IPS DF 6.9 (cell line): Measurements from ENCODE around the gene CD4.

Source experiments
- DNase-seq: peaks from one replicate; pipeline ENCODE4 v3.0.0-alpha.2; 2013; ENCODE audit warnings: low read depth, low spot score
- H3K27ac ChIP-seq: one replicate; pipeline ENCODE4 v1.5.1; 2013; ENCODE audit warnings: low read length, control low read depth
- H3K27me3 ChIP-seq: 2 replicates; pipeline ENCODE4 v1.6.1; 2013; ENCODE audit warnings: mild to moderate bottlenecking, low read length; ENCODE audit not compliant: control insufficient read depth, insufficient read depth
- H3K36me3 ChIP-seq: 2 replicates; pipeline ENCODE4 v1.6.1; 2013; ENCODE audit warnings: low read length; ENCODE audit not compliant: control insufficient read depth, insufficient read depth
- H3K4me1 ChIP-seq: 2 replicates; pipeline ENCODE4 v1.6.1; 2013; ENCODE audit warnings: low read length; ENCODE audit not compliant: control insufficient read depth, insufficient read depth
- H3K4me3 ChIP-seq: 2 replicates; pipeline ENCODE4 v1.5.1; 2013; ENCODE audit warnings: mild to moderate bottlenecking, low read length
- H3K9me3 ChIP-seq: 2 replicates; pipeline ENCODE4 v1.6.1; 2013; ENCODE audit warnings: low read length, inconsistent platforms; ENCODE audit not compliant: control insufficient read depth, insufficient read depth
- WGBS: extraction: QIAGEN DNeasy Blood & Tissue Kit; methylation state at CpG from one replicate; pipeline ENCODE4 v1.1.7; 2013; ENCODE audit warnings: mixed read lengths, missing lambda C conversion rate; ENCODE audit not compliant: insufficient read length, insufficient coverage; 5-methylcytosine and 5-hydroxymethylcytosine counted together

Gene CD4

GRCh38 chr12:6813363-6813762 is 24.0 kb downstream of the CD4 start:
- Histone ChIP-seq H3K4me3 (no peak overlapping the region), H3K4me1 (peaks cover 5% of the 10 kb centered on the region), H3K27ac (no peak overlapping the region), H3K36me3 (no peaks in the 10 kb centered on the region), H3K9me3 (no peaks in the 10 kb centered on the region), H3K27me3 (no peaks in the 10 kb centered on the region)
- no peak for DNase-seq
- WGBS = no CpG with 5 or more reads among the region's 4 CpGs

GRCh38 chr12:6816598-6816997 is 27.3 kb downstream of the CD4 start:
- H3K4me1 ChIP-seq = peaks cover 16% of the 10 kb centered on the region
- no peaks in the 10 kb centered on the region for H3K27me3 ChIP-seq
- WGBS = no CpG with 5 or more reads among the region's 3 CpGs
- H3K4me3 ChIP-seq = no peak overlapping the region
- H3K9me3 ChIP-seq = no peaks in the 10 kb centered on the region
- DNase-seq = no peak
- no peaks in the 10 kb centered on the region for H3K36me3 ChIP-seq
- H3K27ac ChIP-seq = no peak overlapping the region

- Histone ChIP-seq H3K27me3 (no peaks in the 10 kb centered on the region), H3K27ac (no peak overlapping the region), H3K4me3 (no peak overlapping the region), H3K36me3 (no peaks in the 10 kb centered on the region), H3K4me1 (peaks cover 16% of the 10 kb centered on the region), H3K9me3 (no peaks in the 10 kb centered on the region)
- DNase-seq = no peak
- WGBS = no CpG with 5 or more reads among the region's 8 CpGs
These were observed 27.8 kb downstream of the CD4 start for GRCh38 chr12:6817098-6817497.

- Histone ChIP-seq H3K4me3 (no peak overlapping the region), H3K27ac (no peak overlapping the region), H3K4me1 (peaks cover 18% of the 10 kb centered on the region), H3K36me3 (no peaks in the 10 kb centered on the region), H3K27me3 (no peaks in the 10 kb centered on the region), H3K9me3 (no peaks in the 10 kb centered on the region)
- no peak for DNase-seq
- WGBS = 100% methylated on average over 18 of the region's 20 CpGs
These were observed 28.4 kb downstream of the CD4 start for GRCh38 chr12:6817662-6818157.

GRCh38 chr12:6818222-6818621 is 28.9 kb downstream of the CD4 start:
- WGBS = no CpG with 5 or more reads among the region's 10 CpGs
- H3K36me3 ChIP-seq = no peaks in the 10 kb centered on the region
- H3K27me3 ChIP-seq = no peaks in the 10 kb centered on the region

GRCh38 chr12:6818645-6819044 is 29.3 kb downstream of the CD4 start:
- Histone ChIP-seq H3K9me3 (no peaks in the 10 kb centered on the region), H3K4me3 (no peak overlapping the region), H3K27ac (no peak overlapping the region), H3K27me3 (no peaks in the 10 kb centered on the region), H3K4me1 (peaks cover 19% of the 10 kb centered on the region), H3K36me3 (no peaks in the 10 kb centered on the region)
- no peak for DNase-seq
- no CpG with 5 or more reads among the region's 5 CpGs for WGBS

More at GRCh38 chr12:6818222-6818621, 28.9 kb downstream of the CD4 start:
- Histone ChIP-seq H3K27ac (no peak overlapping the region), H3K9me3 (no peaks in the 10 kb centered on the region), H3K4me3 (no peak overlapping the region), H3K4me1 (peaks cover 18% of the 10 kb centered on the region)
- DNase-seq = no peak

GRCh38 chr12:6819106-6820030 is 30.0 kb downstream of the CD4 start:
- H3K27ac ChIP-seq = no peak overlapping the region
- H3K4me1 ChIP-seq = peaks cover 19% of the 10 kb centered on the region
- DNase-seq = no peak
- H3K9me3 ChIP-seq = no peaks in the 10 kb centered on the region
- no CpG with 5 or more reads among the region's 13 CpGs for WGBS
- no peaks in the 10 kb centered on the region for H3K27me3 ChIP-seq
- H3K4me3 ChIP-seq = no peak overlapping the region
- H3K36me3 ChIP-seq = no peaks in the 10 kb centered on the region

GRCh38 chr12:6820166-6820565 is 30.8 kb downstream of the CD4 start:
- Histone ChIP-seq H3K4me1 (peaks cover 20% of the 10 kb centered on the region), H3K27ac (no peak overlapping the region), H3K27me3 (no peaks in the 10 kb centered on the region), H3K9me3 (no peaks in the 10 kb centered on the region), H3K36me3 (no peaks in the 10 kb centered on the region), H3K4me3 (no peak overlapping the region)
- no CpG with 5 or more reads among the region's 5 CpGs for WGBS
- DNase-seq = no peak

- H3K27me3 ChIP-seq = no peaks in the 10 kb centered on the region
- no peak within 1 kb of the TSS for H3K27ac ChIP-seq
- peak within 1 kb of the TSS; percentile 43 for H3K4me3 ChIP-seq
- no peaks in the 10 kb centered on the region for H3K36me3 ChIP-seq
- no peaks in the 10 kb centered on the region for H3K9me3 ChIP-seq
- no CpG with 5 or more reads among the region's 28 CpGs for WGBS
- DNase-seq = no peak
- H3K4me1 ChIP-seq = peaks cover 22% of the 10 kb centered on the region
These were observed 32.5 kb downstream of the CD4 start, which contains the start of gene GPR162 for GRCh38 chr12:6821591-6822425. TSS of gene GPR162 (plus strand) at chr12:6821821. CDS start at chr12:6823899, 2,078 bp downstream.

GRCh38 chr12:6822426-6823135 is 33.3 kb downstream of the CD4 start:
- H3K27ac ChIP-seq = no peak overlapping the region
- H3K4me3 ChIP-seq = no peak overlapping the region
- H3K27me3 ChIP-seq = no peaks in the 10 kb centered on the region
- no peaks in the 10 kb centered on the region for H3K36me3 ChIP-seq
- H3K9me3 ChIP-seq = no peaks in the 10 kb centered on the region
- no peak for DNase-seq
- WGBS = no CpG with 5 or more reads among the region's 7 CpGs
- H3K4me1 ChIP-seq = peaks cover 24% of the 10 kb centered on the region
